HG03565 (cell line): Measurements from ENCODE around the gene KSR1.

ENCODE experiments used
- ATAC-seq: cut with Tn5 transposase; IDR thresholded peaks from one replicate; pipeline ENCODE4 v1.9.1; 2021; ENCODE audit warnings: mild to moderate bottlenecking, moderate library complexity; ENCODE audit not compliant: unreplicated experiment

KSR1 gene

DNA sequence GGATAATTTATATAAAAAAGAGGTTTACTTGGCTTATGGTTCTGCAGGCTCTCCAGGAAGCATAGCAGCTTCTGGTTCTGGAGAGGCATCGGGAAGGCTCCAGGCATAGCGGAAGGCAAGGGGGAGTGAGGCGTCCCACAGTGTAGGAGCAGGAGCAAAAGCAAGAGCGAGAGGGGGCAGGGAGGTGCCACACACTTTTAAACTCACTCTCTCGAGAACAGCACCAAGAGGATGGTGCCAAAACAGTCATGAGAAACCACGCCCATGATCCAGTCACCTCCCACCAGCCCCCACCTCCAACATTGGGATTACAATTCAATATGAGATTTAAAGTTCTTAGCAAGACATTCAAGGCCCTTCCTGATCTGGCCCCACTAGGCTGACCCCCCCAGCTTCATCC lies 124.8 kb downstream of the KSR1 start:
- no peak for ATAC-seq

- no peak for ATAC-seq
These were observed 126.4 kb downstream of the KSR1 start for GRCh38 chr17:27582696-27583095.

- no peak for ATAC-seq
These were observed 129.0 kb downstream of the KSR1 start for GRCh38 chr17:27585153-27585681.

DNA sequence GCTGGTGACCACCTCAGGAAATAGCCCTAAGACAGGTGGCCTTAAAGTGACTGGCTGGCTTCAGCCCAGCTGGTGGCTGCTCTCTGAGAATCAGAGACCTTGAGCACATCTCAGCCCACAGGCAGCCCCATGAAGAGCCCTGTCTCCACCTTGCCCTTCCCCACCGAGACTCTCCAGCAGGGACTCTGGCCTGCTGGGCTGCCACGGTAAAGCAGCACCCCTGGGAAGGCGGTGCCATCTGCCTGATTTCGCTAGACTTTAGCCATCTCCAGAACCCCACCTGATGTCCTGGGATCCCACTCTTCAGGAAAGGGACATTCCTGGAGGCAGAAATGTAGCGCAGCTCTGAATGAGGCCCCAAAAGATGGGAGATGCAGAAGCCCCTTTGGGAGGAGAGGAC lies 129.5 kb downstream of the KSR1 start:
- no peak for ATAC-seq

GRCh38 chr17:27586203-27586721 lies 130.0 kb downstream of the KSR1 start:
- no peak for ATAC-seq

DNA sequence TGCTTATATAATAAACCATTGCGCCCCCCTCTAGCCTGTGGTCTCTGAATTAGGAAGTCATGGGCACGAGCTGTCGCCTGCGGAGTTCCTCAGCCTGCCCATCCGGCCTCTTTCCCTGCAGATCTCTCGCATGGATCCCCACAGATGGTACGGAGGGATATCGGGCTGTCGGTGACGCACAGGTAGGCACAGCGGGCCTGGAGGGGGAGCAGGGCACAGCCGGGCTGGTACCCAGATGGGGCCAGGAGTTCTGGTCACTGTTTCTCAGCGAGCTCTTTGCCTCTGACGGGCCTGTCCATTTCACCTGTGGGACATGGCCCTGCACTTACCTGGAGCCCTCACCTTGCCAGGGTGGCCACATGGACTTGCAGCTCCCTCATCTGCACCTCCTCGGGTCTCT lies 132.1 kb downstream of the KSR1 start:
- no peak for ATAC-seq

DNA sequence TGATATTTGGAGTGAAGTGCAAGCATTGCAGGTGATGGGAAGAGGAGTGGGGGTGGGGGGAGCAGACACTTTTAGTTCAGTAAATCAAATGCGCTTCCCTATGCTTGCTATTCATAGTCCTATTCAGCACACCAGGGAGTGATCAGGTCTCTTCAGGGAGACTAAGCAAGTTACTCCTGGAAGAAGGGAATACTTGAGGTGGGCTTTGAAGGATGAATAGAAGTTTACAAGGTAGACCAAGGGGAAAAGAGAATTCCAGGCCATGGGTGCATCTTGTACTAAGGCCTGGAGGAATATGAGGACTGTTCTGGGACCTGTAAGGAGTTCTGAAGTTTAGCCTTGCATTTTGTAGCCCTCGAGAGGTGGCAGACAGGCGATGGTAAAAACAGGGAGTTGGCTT lies 134.6 kb downstream of the KSR1 start:
- no peak for ATAC-seq

DNA sequence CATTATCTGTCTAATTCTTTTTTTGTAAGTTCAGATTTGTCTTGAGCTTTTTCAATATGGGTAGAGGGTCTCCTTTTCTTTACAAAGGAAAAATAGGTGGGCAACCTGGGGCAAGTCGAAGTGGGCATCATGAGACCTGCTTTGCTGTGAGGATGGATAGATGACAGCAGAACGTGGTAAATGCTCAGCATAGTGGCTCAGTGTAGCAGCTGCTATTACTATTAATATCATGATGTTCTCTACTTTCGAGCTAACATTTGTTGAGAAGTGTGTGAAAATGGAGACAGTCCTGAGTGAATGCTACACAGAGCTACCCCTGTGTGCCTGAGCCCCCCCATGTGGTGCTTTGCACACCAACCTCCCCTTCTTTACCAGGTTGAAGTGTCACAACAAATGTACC lies 135.7 kb downstream of the KSR1 start:
- ATAC-seq = no peak

GRCh38 chr17:27593232-27593856 lies 137.1 kb downstream of the KSR1 start:
- ATAC-seq = no peak

- ATAC-seq = no peak
These were observed 137.6 kb downstream of the KSR1 start for GRCh38 chr17:27593857-27594255.

DNA sequence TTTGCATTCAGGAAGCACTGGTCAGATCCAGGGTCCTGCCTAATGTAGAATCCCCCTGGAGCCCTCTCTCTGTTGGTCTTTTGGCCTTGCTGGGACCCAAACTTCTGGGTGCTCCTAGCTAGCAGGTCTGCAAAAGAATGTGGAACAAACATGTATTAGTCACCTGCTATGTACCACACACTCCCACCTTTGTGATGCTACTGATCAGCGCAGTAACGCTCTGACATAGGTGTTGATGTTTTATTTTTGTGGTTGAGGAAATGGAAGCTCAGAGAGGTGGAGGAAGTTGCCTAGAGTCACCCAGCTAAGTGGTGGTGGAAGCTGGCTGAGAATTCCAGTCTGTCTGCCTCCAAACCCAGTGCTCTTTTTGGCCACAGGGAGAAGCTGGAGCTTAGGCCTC lies 139.0 kb downstream of the KSR1 start:
- no peak for ATAC-seq

DNA sequence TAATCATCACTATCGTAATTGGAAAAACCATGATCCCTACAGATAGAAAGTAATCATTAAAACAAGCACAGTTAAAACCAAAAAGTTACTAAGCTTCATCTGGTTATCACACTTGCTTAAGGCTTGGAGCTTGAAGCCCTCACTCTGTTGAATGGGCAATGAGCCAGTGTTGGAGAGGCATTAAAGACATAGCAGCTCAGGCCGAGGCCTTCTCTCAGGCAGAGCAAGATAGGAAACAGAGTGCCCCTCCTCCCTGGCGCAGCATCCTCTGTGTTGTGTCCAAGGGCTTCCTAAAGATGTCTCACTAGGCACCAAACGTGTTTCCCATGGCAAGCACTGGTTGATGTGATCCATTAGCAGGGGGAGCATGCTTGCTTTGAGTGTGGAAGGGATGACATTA lies 139.8 kb downstream of the KSR1 start:
- ATAC-seq = no peak

DNA sequence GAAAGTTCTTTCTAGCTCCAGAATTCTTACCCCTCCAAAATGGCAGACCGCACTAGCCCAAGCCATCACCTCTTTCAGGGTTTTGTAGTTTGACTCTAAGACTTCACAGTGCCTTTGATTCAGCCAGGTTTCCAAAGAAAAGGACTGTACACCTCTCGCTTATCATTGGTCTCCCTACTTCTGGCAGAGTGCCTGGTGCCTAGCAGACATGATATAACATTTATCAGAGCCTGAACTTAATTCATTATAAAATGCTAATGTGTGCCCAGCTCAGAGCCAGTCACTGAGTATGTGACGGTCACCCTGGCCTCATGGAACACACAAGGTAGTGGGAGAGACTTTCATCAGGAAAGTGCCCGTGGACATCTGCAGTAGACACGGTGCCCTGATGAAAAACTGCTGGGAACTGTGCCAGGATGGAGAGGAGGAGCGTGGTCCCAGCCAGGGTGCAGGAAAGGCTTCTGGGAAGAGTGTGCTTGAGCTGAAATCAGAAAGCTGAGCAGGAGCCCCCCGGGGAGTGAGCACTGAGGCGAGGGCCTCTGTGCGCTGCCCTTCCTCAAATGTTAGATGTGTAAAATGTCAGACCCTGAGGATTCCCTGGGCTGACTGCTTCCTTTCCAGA lies 140.4 kb downstream of the KSR1 start:
- ATAC-seq = no peak

DNA sequence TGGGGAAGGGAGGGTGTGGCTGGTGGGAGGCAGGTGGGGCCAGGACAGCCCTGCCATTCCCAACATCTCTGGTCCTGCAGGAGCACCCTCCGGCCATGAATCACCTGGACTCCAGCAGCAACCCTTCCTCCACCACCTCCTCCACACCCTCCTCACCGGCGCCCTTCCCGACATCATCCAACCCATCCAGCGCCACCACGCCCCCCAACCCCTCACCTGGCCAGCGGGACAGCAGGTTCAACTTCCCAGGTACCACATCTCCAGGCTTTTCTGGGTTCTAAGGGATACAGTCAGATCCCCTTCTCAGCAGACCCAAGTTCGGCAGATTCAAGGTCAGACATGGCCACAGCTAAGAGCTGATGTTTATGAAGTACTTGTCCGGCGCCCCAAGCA lies 140.9 kb downstream of the KSR1 start:
- no peak for ATAC-seq

DNA sequence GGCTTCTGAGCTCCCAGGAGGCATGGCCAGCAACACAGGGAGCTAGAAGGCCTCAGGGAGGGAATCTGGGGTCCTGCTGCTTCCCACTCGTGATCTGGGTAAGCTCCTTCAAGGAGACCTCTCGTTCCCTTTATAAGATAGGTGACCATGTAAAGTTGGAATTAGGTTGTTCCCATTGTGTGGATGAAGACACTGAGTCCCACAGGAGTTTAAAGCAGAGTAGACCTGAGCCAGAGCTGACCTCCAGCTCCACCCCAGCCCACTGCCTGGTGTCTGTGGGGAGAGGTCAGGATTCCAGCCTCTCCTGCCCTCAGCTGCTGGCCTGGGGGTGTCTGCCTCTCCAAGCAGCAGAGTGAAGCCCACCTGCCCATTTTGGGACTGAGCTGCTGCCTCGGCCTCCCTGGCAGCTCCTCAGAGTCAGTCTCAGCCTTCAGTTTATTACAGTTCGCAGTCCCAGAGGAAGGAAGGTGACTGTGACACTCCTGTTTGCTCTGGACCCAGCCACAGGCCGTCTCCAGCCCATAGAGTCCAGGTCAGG lies 141.6 kb downstream of the KSR1 start:
- no peak for ATAC-seq

DNA sequence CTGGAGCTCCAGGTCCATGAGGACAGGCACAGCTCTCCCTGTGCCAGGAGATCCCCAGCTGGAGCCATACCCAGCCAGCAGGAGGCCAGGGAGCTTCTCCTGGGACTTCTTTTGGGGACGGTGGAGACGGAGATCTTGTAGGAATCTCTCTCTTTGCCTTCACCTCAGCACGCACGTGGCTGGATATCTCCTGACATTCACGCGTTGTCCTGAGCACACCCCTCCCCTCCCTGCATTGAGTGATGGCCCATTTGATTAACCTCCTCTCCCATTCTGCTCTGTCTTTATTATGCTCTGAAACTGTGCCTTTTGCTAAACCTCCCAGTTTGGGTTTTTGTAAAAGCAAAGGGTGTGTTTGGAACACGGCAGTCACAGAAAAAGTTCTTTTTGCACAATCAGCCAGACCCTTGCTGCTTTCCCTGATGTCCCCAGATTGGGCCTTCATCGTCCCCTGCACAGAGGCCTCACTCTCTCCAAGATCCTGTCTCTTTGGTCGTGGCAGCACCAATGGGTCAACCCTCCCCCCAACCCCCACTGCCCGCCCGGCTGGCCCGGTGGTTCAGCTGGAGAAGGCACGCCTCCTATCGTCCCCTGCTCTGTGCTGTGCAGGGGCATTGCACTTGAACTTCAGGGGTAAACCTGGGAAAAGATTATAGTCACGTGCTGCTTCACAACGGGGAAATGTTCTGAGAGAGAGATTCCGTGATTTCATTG lies 142.2 kb downstream of the KSR1 start:
- ATAC-seq = no peak

DNA sequence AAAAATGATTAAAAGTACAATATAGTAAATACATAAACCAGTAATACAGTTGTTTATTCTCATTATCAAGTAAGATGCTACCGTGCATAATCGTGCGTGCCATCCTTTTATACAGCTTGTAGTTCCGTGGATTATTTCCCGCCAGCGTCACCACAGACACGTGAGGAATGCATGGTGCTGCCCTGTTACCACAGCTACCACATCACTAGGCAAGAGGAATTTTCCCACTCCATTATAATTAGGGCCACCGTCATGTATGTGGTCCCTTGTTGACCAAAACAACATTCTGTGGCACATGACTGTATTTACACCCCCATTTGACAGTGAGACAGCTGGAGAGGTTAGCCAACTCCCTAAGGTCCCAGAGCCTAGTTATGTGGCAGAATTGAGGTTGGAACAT lies 144.2 kb downstream of the KSR1 start:
- no peak for ATAC-seq

GRCh38 chr17:27601069-27601974 lies 145.1 kb downstream of the KSR1 start:
- peak; percentile 37 for ATAC-seq

DNA sequence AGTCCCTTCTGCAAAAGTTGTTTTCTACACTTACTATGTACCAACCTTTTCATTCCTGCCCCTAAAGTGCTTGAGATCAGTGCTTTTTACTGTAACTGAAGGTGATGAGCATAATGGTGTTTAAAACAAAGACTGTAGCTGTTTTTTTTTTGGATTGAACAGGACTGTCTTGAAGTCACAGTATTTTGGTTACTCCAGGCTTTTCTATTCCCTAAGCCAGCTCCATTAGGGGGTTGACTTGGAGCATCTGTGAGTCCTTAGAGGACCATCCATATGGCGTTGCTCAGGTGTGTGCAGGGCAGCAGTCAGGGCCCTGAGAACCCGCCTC lies 145.7 kb downstream of the KSR1 start:
- ATAC-seq = no peak

DNA sequence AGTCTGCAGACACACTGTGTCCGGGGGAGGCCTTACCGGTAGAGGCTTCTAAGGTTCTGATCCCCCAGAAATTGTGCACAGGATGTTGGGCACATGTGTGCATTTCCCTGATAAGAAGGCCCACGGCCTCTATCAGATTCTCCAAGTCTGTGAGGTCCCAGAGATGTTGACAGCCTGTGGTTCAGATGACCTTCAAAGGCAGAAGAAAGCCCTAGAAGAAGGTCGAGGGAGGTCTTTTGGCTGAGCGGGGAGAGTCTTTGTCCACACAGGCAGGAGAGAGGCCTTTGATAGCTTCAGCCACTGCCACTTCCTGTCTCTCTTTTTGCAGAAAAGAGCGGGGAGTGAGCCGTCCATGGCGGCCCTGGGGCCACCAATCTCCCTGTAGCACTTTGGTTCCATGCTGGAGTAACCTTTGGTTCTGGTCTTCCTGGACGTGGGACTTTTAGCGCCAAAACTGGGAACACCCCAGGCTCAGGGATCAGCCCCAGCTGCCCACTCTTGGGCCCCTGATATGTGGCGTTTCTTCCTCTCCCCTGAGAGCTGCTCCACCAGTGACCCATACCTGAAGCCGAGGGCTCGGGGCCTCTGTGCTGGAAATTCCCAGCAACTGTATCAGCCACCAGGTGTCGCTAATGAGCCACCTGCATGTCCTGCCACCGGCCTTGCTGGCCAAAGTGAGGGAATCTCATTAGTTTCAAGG lies 146.6 kb downstream of the KSR1 start:
- ATAC-seq = no peak
